Nephron (organoid): ENCODE data around the gene ARMC2.

ENCODE experiments used
- H3K27ac Mint-ChIP-seq, 3 experiments: 2 replicates each; pipeline ENCODE4 v1.8.0; 2020; ENCODE audit warnings: mixed read lengths in 3 of 3, mild to moderate bottlenecking in 2 of 3, moderate library complexity in 1 of 3
- H3K27me3 Mint-ChIP-seq: 2 replicates; pipeline ENCODE4 v1.8.0; 2021; ENCODE audit warnings: low read depth, mild to moderate bottlenecking, moderate library complexity, mixed read lengths
- H3K36me3 Mint-ChIP-seq: 2 replicates; pipeline ENCODE4 v1.8.0; 2020; ENCODE audit warnings: low read depth, mixed read lengths
- H3K4me1 Mint-ChIP-seq: 2 replicates; pipeline ENCODE4 v1.8.0; 2020; ENCODE audit warnings: mixed read lengths
- H3K4me3 Mint-ChIP-seq, 3 experiments: 2 replicates each; pipeline ENCODE4 v1.8.0; 2020; ENCODE audit warnings: mild to moderate bottlenecking in 3 of 3, mixed read lengths in 3 of 3, moderate library complexity in 2 of 3
- H3K9me3 Mint-ChIP-seq: 2 replicates; pipeline ENCODE4 v1.8.0; 2020; ENCODE audit warnings: mixed read lengths
- TF ChIP-seq, protein P1 (sequence below), 3 experiments: fragments of 200-600 bp; sonication (generic); IDR thresholded peaks; one replicate each; pipeline ENCODE4 v1.5.0; 2021; ENCODE audit warnings: antibody characterized with exemption in 3 of 3; ENCODE audit not compliant: unreplicated experiment in 3 of 3

Gene ARMC2

DNA sequence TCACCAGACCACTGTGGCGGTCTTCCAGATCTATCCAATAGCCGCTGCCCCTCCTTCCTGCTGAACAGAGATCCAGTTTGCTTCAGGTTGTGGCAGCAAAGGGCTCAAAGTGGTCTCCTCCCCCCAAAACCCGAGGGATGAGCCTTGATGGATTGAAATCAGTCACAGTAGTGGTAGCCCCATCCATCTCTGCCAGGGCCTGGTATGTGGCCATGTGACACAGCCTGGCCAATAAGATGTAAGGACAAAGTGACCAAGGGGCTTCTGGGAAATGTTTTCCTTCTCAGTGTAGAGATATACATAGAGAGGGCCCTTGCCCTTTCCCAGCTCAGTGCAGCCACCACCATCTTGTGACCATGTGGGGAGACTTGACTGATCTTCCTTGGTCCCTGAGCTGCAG is 4.1 kb upstream of the ARMC2 start:
- no peak overlapping the region for H3K27ac Mint-ChIP-seq
- no peaks in the 10 kb centered on the region for H3K9me3 Mint-ChIP-seq
- TF ChIP-seq, protein P1, sequence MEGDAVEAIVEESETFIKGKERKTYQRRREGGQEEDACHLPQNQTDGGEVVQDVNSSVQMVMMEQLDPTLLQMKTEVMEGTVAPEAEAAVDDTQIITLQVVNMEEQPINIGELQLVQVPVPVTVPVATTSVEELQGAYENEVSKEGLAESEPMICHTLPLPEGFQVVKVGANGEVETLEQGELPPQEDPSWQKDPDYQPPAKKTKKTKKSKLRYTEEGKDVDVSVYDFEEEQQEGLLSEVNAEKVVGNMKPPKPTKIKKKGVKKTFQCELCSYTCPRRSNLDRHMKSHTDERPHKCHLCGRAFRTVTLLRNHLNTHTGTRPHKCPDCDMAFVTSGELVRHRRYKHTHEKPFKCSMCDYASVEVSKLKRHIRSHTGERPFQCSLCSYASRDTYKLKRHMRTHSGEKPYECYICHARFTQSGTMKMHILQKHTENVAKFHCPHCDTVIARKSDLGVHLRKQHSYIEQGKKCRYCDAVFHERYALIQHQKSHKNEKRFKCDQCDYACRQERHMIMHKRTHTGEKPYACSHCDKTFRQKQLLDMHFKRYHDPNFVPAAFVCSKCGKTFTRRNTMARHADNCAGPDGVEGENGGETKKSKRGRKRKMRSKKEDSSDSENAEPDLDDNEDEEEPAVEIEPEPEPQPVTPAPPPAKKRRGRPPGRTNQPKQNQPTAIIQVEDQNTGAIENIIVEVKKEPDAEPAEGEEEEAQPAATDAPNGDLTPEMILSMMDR (IDR thresholded peaks at IDR 0.05; ENCODE audit: unreplicated experiment in 3 of 3), result no peak
- peaks cover 24% of the 10 kb centered on the region for H3K4me1 Mint-ChIP-seq
- H3K36me3 Mint-ChIP-seq, result no peaks in the 10 kb centered on the region
- H3K4me3 Mint-ChIP-seq, result no peak overlapping the region
- H3K27me3 Mint-ChIP-seq, result peaks cover 7% of the 10 kb centered on the region

DNA sequence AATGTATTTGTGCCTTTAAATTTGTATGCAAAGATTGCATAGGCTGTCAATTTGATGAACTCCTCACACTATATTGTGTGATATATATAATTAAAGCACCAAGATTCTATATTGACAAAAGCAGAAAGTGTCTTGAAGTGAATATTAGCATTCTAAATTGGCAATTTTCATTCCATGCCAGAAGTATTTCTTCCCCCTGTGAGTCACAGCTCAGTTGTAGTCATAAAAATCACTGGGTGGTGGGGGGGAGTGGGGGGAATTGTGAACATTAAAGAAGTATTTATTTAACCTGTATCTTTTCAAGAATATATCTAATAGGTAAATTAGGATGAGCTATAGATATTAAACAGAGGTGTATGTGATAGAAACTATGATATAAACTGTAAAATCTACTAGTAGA is 3.1 kb upstream of the ARMC2 start:
- H3K27me3 Mint-ChIP-seq, result peaks cover 7% of the 10 kb centered on the region
- peaks cover 24% of the 10 kb centered on the region for H3K4me1 Mint-ChIP-seq
- no peak overlapping the region for H3K27ac Mint-ChIP-seq
- TF ChIP-seq, protein P1 (IDR thresholded peaks at IDR 0.05; ENCODE audit: unreplicated experiment in 3 of 3), result no peak
- H3K9me3 Mint-ChIP-seq, result no peaks in the 10 kb centered on the region
- no peak overlapping the region for H3K4me3 Mint-ChIP-seq
- no peaks in the 10 kb centered on the region for H3K36me3 Mint-ChIP-seq

DNA sequence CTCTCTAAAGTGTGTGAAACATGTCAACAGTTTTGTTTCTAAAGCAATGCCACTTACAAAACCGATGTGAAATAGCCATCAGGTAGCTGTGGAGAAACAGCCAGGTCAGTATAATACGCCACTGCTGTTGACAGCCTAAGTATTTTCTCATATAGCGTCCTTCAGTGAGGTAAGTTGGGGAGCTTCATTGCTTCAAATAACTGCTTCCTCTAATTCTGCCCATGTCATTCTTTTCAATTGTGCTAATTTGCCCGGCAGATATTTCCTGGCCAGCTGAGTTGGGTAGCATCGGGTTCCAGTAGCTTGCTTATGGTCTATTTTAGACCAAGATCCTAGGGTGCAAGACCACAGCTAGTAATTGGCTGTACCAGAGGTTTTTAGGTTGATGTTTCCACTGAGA is 2.1 kb upstream of the ARMC2 start:
- Mint-ChIP-seq H3K4me3 (peak overlapping the region; percentile 37 to 75 (median 63)), H3K4me1 (peaks cover 26% of the 10 kb centered on the region), H3K36me3 (no peaks in the 10 kb centered on the region), H3K9me3 (no peaks in the 10 kb centered on the region), H3K27me3 (peaks cover 3% of the 10 kb centered on the region), H3K27ac (no peak overlapping the region)
- TF ChIP-seq, protein P1 (IDR thresholded peaks at IDR 0.05; ENCODE audit: unreplicated experiment in 3 of 3), result no peak

DNA sequence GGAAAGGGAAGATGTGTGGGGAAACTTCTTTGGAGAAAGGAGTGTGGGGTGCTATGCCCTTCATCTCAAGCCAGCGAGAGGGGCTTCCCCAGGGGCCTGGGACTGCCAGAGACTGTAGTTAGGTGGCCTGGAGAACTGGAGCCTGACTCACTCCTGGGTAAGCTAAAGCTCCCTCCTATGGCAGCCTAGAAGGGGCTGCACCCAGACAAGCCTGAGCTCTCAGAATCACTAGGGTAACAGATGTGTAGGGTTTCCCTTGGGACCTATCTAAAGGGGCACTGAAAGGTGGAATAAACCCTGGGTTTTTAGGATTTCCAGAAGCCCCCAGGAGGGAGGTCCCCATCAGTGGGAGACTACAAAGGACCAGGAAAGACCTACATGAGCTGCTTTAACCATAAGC is 1.6 kb upstream of the ARMC2 start:
- Mint-ChIP-seq H3K4me3 (peak overlapping the region; percentile 37 to 75 (median 63)), H3K27ac (no peak overlapping the region), H3K36me3 (no peaks in the 10 kb centered on the region), H3K4me1 (peaks cover 20% of the 10 kb centered on the region), H3K9me3 (no peaks in the 10 kb centered on the region), H3K27me3 (no peaks in the 10 kb centered on the region)
- TF ChIP-seq, protein P1 (IDR thresholded peaks at IDR 0.05; ENCODE audit: unreplicated experiment in 3 of 3), result no peak

DNA sequence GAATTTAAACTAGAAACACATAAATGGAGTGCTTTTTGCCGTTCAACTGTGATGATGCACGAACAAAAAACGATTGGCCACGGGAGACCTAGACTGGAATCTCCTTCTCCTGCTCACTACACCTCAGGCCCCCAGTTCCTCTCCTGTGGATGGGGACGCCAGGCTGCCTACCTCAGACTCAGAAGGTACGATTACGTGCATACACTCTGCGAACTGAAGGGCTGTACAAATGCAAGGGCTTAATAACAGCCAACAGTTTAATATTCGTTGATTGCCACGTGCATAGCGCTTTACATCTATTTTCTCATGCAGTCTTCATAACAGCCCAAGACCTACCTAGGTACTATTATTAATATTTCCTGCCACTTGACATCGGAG is 495 bp upstream of the ARMC2 start:
- H3K27me3 Mint-ChIP-seq, result no peaks in the 10 kb centered on the region
- H3K27ac Mint-ChIP-seq, result peak overlapping the region; percentile 31 to 73 (median 66)
- no peaks in the 10 kb centered on the region for H3K9me3 Mint-ChIP-seq
- H3K36me3 Mint-ChIP-seq, result no peaks in the 10 kb centered on the region
- TF ChIP-seq, protein P1 (IDR thresholded peaks at IDR 0.05; ENCODE audit: unreplicated experiment in 3 of 3), result no peak
- peak overlapping the region; percentile 85 to 92 (median 91) for H3K4me3 Mint-ChIP-seq
- H3K4me1 Mint-ChIP-seq, result peaks cover 17% of the 10 kb centered on the region

DNA sequence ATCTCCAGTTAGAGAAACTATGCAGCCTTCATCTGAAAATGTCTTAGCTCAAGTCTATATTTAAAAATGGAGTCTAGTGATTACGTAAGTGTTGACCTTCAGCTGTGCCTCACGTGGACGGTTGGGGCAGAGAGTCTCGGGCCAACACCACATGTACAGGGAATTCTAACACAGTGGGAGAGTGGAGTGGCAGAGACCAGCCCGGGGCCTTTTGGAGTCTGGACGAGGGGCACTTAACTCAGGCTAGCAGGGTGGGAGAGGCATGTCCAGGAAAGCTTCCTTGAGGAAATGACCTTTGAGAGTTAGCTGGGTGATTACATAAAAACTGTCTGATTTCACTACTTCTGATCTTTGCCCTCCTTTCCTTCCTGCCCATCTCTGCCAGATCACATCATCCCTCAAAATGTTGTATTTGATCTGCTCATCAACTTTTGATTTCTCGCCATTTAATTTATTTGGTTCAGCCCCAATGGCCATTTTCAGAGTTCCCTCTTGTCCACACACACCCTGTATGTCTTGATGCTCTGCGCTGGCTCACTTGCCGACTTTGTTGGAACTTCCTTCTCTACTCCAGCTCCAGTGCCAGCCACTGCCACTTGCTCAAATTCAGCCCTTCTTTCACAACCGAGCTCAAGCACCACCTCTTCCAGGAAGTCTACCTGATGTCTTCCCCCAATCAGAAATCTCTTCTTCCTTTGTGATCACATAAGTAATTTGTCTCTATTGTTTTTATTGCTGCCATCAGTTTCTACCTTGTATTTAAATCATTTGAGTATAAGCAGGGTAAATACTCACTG is 2.6 kb downstream of the ARMC2 start:
- Mint-ChIP-seq H3K27me3 (no peaks in the 10 kb centered on the region), H3K27ac (no peak overlapping the region), H3K36me3 (peaks cover 24% of the 10 kb centered on the region), H3K4me3 (peak overlapping the region; percentile 26 to 78 (median 68)), H3K4me1 (peaks cover 17% of the 10 kb centered on the region), H3K9me3 (peaks cover under 1% of the 10 kb centered on the region)
- TF ChIP-seq, protein P1 (IDR thresholded peaks at IDR 0.05; ENCODE audit: unreplicated experiment in 3 of 3), result no peak
